Measurements from ENCODE around the gene CLEC4A. TPM values are rescaled to one million over a fixed set of nuclear protein-coding genes. Genes with fewer than 3 reads are reported as not detected.

CLEC4A gene
- total and polyA plus RNA-seq, 2 of the 8 experiments (the other 6 are each of a cell fraction or from before 2014, with no cell fraction given) = 0.41 to 0.44 TPM

- TF ChIP-seq CHD1 (IDR thresholded peaks at IDR 0.05; ENCODE audit: low read depth, low read length) (no peak), TAF7 (optimal IDR thresholded peaks at IDR 0.05; ENCODE audit: borderline replicate concordance, low read depth, low read length) (no peak), RNF2 (IDR thresholded peaks at IDR 0.05; ENCODE audit: borderline replicate concordance, low read depth, low read length, missing control alignments, poor library complexity, severe bottlenecking) (no peak)
Observed at GRCh38 chr12:8087666-8088065, 35.8 kb upstream of the CLEC4A start (continued).
